A673 (cell line): Measurements from ENCODE around the gene MBOAT7.
"Not testable (repeated sequence)": the region's sequence is repeated elsewhere in the genome, so short reads cannot be mapped to it uniquely, and the experiment has no call there.

Experiments
- CTCF ChIP-seq: fragments of 300-800, 200-600 bp; sonication (generic); conservative IDR thresholded peaks from 2 replicates; pipeline ENCODE4 v1.5.1; 2017; ENCODE audit warnings: low read depth, mild to moderate bottlenecking, antibody characterized with exemption, low read length, moderate library complexity, mixed read lengths
- EZH2 ChIP-seq: fragments of 200-600 bp; sonication (generic); IDR thresholded peaks from 2 replicates; pipeline ENCODE4 v1.6.1; 2017; ENCODE audit warnings: borderline replicate concordance, low read depth, mild to moderate bottlenecking, mixed read lengths, antibody characterized with exemption, low read length; ENCODE audit not compliant: poor library complexity, severe bottlenecking

- not testable (repeated sequence) for TF ChIP-seq CTCF, EZH2
These were observed 5.1 kb upstream of the MBOAT7 start for GRCh38 chr19:54194463-54194862.
